ENCODE measurements around the gene LDLRAP1.

Gene LDLRAP1

DNA sequence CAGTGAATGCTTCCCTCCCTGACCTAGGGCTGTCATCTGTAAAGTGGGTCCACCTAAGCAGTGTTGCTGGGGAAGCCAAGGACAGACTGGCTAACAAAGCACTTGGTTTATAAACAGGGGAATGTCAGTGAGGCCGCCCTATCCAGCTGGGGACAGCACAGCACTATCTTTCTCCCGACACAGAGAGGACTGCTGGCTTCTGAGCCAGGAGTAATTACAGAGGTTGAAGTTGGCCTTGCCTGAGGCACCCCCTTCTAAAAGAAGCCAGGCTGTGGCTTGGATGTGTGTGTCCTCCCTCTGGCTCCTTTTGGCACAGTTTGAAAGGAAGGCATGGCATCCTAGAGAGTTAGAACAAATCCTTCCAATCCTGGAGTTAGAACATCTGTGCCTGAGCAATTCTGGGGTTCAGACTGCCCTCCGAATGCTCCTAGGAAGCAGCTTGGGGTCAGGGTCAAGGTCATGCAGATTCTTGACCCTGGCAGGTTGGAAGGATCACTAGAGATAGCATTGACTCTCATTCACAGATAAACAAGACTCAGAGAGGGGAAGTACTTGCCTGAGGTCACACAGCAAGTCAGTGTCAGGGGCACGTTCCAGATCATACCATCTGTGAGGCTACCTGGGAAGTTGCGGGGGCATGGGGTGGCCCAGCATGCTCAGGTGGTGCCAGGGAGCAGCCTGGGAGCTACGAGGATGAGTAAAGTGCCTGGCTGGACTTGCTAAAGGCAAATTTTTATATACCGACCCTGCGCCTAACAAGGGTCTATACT, 1.3 kb upstream of the LDLRAP1 start:
- no peaks in the 10 kb centered on the region for H3K27me3 ChIP-seq (ENCODE audit: low read length)
- H3K27ac ChIP-seq (ENCODE audit: low read depth, low read length), result no peak overlapping the region
- no peaks in the 10 kb centered on the region for H3K79me2 ChIP-seq (ENCODE audit: insufficient read depth, low read length)
- TF ChIP-seq EZH2phosphoT487 (conservative IDR thresholded peaks at IDR 0.05; ENCODE audit: low read length), result no peak
- TF ChIP-seq, protein P1, sequence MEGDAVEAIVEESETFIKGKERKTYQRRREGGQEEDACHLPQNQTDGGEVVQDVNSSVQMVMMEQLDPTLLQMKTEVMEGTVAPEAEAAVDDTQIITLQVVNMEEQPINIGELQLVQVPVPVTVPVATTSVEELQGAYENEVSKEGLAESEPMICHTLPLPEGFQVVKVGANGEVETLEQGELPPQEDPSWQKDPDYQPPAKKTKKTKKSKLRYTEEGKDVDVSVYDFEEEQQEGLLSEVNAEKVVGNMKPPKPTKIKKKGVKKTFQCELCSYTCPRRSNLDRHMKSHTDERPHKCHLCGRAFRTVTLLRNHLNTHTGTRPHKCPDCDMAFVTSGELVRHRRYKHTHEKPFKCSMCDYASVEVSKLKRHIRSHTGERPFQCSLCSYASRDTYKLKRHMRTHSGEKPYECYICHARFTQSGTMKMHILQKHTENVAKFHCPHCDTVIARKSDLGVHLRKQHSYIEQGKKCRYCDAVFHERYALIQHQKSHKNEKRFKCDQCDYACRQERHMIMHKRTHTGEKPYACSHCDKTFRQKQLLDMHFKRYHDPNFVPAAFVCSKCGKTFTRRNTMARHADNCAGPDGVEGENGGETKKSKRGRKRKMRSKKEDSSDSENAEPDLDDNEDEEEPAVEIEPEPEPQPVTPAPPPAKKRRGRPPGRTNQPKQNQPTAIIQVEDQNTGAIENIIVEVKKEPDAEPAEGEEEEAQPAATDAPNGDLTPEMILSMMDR (IDR thresholded peaks at IDR 0.05; ENCODE audit: insufficient read depth, low read length, poor library complexity, severe bottlenecking), result no peak
- H3K4me3 ChIP-seq (ENCODE audit: insufficient read depth, low read length, poor library complexity, severe bottlenecking), result no peak overlapping the region
- no peak overlapping the region for H3K9ac ChIP-seq (ENCODE audit: low read length)
- no peak overlapping the region for H2AFZ ChIP-seq (ENCODE audit: low read depth, low read length, severe bottlenecking)
- H3K36me3 ChIP-seq (ENCODE audit: low read length), result no peaks in the 10 kb centered on the region
- H3K9me3 ChIP-seq (ENCODE audit: insufficient read depth, low read length), result no peaks in the 10 kb centered on the region
- no peaks in the 10 kb centered on the region for H3F3A ChIP-seq (ENCODE audit: insufficient read depth)
- no peaks in the 10 kb centered on the region for H4K20me1 ChIP-seq (ENCODE audit: low read depth, low read length)
- H3K9me2 ChIP-seq (replicated peaks; ENCODE audit: insufficient read depth, low read length), result no peaks in the 10 kb centered on the region
- no peak overlapping the region for H3K4me2 ChIP-seq (ENCODE audit: low read depth, low read length, poor library complexity, severe bottlenecking)

DNA sequence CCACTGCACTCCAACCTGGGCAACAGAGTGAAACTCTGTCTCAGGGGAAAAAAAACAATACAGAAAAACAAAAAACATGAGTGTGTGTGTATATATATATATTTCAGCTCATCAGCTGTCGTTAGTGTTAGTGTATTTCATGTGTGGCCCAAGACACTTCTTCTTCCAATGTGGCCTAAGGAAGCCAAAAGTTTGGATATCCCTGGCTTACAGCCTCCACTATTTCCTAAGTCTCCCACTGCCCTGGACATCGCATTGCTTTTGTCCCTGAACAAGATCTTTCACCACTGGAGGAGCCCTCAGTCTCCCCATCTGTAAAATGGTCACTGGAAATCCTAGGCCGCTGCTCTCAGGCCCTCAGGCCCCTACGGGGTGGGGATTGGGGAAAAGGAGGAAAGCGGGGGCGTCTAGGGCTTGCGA, 391 bp upstream of the LDLRAP1 start:
- Histone ChIP-seq H3K9me3 (ENCODE audit: insufficient read depth, low read length) (no peaks in the 10 kb centered on the region), H4K20me1 (ENCODE audit: low read depth, low read length) (no peaks in the 10 kb centered on the region), H3K79me2 (ENCODE audit: insufficient read depth, low read length) (no peaks in the 10 kb centered on the region), H3K9me2 (replicated peaks; ENCODE audit: insufficient read depth, low read length) (no peaks in the 10 kb centered on the region), H2AFZ (ENCODE audit: low read depth, low read length, severe bottlenecking) (no peak overlapping the region), H3K27me3 (ENCODE audit: low read length) (no peaks in the 10 kb centered on the region), H3K9ac (ENCODE audit: low read length) (no peak overlapping the region), H3K4me2 (ENCODE audit: low read depth, low read length, poor library complexity, severe bottlenecking) (peak overlapping the region; percentile 45), H3K27ac (ENCODE audit: low read depth, low read length) (no peak overlapping the region), H3F3A (ENCODE audit: insufficient read depth) (no peaks in the 10 kb centered on the region), H3K36me3 (ENCODE audit: low read length) (no peaks in the 10 kb centered on the region), H3K4me3 (ENCODE audit: insufficient read depth, low read length, poor library complexity, severe bottlenecking) (no peak overlapping the region)
- TF ChIP-seq, protein P1 (IDR thresholded peaks at IDR 0.05; ENCODE audit: insufficient read depth, low read length, poor library complexity, severe bottlenecking), result no peak
- no peak for TF ChIP-seq EZH2phosphoT487 (conservative IDR thresholded peaks at IDR 0.05; ENCODE audit: low read length)

DNA sequence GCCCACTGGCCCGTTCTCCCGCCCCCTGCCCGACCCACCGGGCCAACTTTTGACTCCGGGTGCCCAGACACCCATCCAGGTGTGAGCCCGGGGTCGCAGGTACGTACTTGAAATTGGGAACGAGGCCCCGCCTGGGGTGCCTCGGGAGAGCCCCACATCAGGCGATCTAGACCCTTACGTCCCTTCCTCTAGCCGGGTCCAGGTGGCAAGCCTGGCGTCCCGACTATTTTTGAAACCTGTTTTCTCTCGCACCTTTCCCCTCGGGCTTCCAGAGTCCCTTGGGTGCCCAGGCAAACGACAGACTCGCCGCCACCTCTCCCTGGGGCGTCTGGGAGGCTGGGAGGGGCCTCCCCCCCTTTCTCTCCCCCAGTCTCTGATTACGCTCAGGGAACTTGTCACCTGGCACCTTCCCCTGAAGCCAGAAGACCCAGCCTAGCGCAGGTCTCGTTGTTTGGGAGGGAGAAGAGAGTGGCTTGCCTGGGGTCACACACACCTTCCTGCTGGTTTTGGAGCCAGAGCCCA, 898 bp downstream of the LDLRAP1 start:
- Histone ChIP-seq H4K20me1 (ENCODE audit: low read depth, low read length) (no peaks in the 10 kb centered on the region), H2AFZ (ENCODE audit: low read depth, low read length, severe bottlenecking) (no peak overlapping the region), H3K4me3 (ENCODE audit: insufficient read depth, low read length, poor library complexity, severe bottlenecking) (peak overlapping the region; percentile 46), H3K9me2 (replicated peaks; ENCODE audit: insufficient read depth, low read length) (no peaks in the 10 kb centered on the region), H3K9ac (ENCODE audit: low read length) (no peak overlapping the region), H3K79me2 (ENCODE audit: insufficient read depth, low read length) (no peaks in the 10 kb centered on the region), H3K27me3 (ENCODE audit: low read length) (no peaks in the 10 kb centered on the region), H3F3A (ENCODE audit: insufficient read depth) (peaks cover 5% of the 10 kb centered on the region; the same call in 1 of the 2 replicates), H3K27ac (ENCODE audit: low read depth, low read length) (no peak overlapping the region), H3K36me3 (ENCODE audit: low read length) (no peaks in the 10 kb centered on the region), H3K4me2 (ENCODE audit: low read depth, low read length, poor library complexity, severe bottlenecking) (peak overlapping the region; percentile 45), H3K9me3 (ENCODE audit: insufficient read depth, low read length) (no peaks in the 10 kb centered on the region)
- no peak for TF ChIP-seq EZH2phosphoT487 (conservative IDR thresholded peaks at IDR 0.05; ENCODE audit: low read length)
- TF ChIP-seq, protein P1 (IDR thresholded peaks at IDR 0.05; ENCODE audit: insufficient read depth, low read length, poor library complexity, severe bottlenecking), result no peak
